ENCODE results near the gene RPS18. TPM values are rescaled to one million over a fixed set of nuclear protein-coding genes. Genes with fewer than 3 reads are reported as not detected.

Gene RPS18
- total and polyA plus RNA-seq, 2 donors (not counting 1 experiment from before 2014, with no cell fraction given): 4,034 to 4,995 TPM

- Histone ChIP-seq H3K27me3 (ENCODE audit: control insufficient read depth, insufficient read depth, low read length) (peaks cover 22% of the 10 kb centered on the region), H3K79me2 (ENCODE audit: control insufficient read depth, insufficient read depth, low read length) (no peaks in the 10 kb centered on the region), H3K9ac (ENCODE audit: insufficient read depth, low read length) (no peak overlapping the region), H3K36me3 (ENCODE audit: control insufficient read depth, insufficient read depth, low read length) (no peaks in the 10 kb centered on the region), H3K4me1 (ENCODE audit: control insufficient read depth, extremely low read depth, insufficient read depth, low read length) (no peaks in the 10 kb centered on the region), H3K4me2 (ENCODE audit: extremely low read depth, insufficient read depth, low read length) (no peak overlapping the region), H3K4me3 (replicated peaks in 1 of 4; ENCODE audit: control extremely low read depth in 1 of 4, insufficient read depth in 1 of 4, low read depth in 3 of 4, low read length in 4 of 4) (no peak overlapping the region), H3K27ac (ENCODE audit: insufficient read depth, low read length) (no peak overlapping the region), H2AFZ (ENCODE audit: low read length) (no peak overlapping the region), H4K20me1 (ENCODE audit: control insufficient read depth, extremely low read depth, insufficient read depth, low read length) (no peaks in the 10 kb centered on the region), H3K9me3 (ENCODE audit: control insufficient read depth, insufficient read depth, low read depth, low read length) (no peaks in the 10 kb centered on the region)
- DNase-seq (ENCODE audit: low read depth in 2 of 2): no peak
- TF ChIP-seq CTCF (conservative IDR thresholded peaks at IDR 0.05 in 1 of 2, IDR thresholded peaks at IDR 0.05 in 1 of 2; ENCODE audit: low read depth in 1 of 2, low read length in 2 of 2) (no peak), EZH2 (IDR thresholded peaks at IDR 0.05; ENCODE audit: low read length, missing control alignments) (no peak)
Observed at GRCh38 chr6:33236328-33236727, 35.5 kb upstream of the RPS18 start.

DNA sequence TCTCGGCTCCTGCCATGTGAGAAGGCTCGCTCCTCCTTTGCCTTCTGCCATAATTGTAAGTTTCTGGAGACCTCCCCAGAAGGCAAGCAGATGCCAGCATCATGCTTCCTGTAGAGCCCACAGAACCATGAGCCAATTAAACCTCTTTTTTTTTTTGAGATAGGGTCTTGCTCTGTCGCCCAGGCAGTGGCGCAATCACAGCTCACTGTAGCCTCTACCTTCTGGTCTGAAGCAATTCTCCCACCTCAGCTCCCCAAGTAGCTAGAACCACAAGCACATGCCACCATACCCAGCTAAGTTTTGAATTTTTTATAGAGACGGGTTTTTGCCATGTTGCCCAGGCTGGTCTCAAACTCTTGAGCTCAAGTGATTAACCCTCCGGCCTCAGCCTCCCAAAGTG, 35.0 kb upstream of the RPS18 start:
- H4K20me1 ChIP-seq (ENCODE audit: control insufficient read depth, extremely low read depth, insufficient read depth, low read length): no peaks in the 10 kb centered on the region

DNA sequence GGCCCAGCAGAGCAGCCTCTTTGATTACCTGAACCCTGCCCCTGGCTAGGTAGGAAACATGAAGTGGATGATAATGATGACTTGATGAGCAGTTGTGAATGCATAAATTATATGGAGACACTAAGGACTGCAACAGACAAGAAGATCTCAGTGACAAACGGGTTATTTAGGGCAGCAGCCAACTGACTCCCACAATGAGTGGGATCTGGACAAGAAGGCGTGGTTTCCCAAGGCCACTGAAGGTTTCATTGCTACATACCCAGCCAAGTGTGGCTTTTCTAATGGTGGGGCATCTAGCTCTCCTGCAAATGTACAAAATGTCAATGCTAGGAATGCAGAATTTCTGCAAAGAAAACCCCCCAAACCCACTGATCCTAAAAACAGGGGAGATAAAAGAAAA, 34.1 kb upstream of the RPS18 start:
- H3K36me3 ChIP-seq (ENCODE audit: control insufficient read depth, insufficient read depth, low read length): no peaks in the 10 kb centered on the region
- peaks cover 17% of the 10 kb centered on the region for H3K27me3 ChIP-seq (ENCODE audit: control insufficient read depth, insufficient read depth, low read length)
- DNase-seq (ENCODE audit: low read depth in 2 of 2): no peak
- no peak overlapping the region for H2AFZ ChIP-seq (ENCODE audit: low read length)
- no peak overlapping the region for H3K9ac ChIP-seq (ENCODE audit: insufficient read depth, low read length)
- no peak overlapping the region for H3K27ac ChIP-seq (ENCODE audit: insufficient read depth, low read length)
- H4K20me1 ChIP-seq (ENCODE audit: control insufficient read depth, extremely low read depth, insufficient read depth, low read length): no peaks in the 10 kb centered on the region
- no peaks in the 10 kb centered on the region for H3K4me1 ChIP-seq (ENCODE audit: control insufficient read depth, extremely low read depth, insufficient read depth, low read length)
- no peak overlapping the region for H3K4me2 ChIP-seq (ENCODE audit: extremely low read depth, insufficient read depth, low read length)
- no peaks in the 10 kb centered on the region for H3K79me2 ChIP-seq (ENCODE audit: control insufficient read depth, insufficient read depth, low read length)
- no peak overlapping the region for H3K4me3 ChIP-seq (replicated peaks in 1 of 4; ENCODE audit: control extremely low read depth in 1 of 4, insufficient read depth in 1 of 4, low read depth in 3 of 4, low read length in 4 of 4)
- no peak for TF ChIP-seq CTCF (conservative IDR thresholded peaks at IDR 0.05 in 1 of 2, IDR thresholded peaks at IDR 0.05 in 1 of 2; ENCODE audit: low read depth in 1 of 2, low read length in 2 of 2)
- no peaks in the 10 kb centered on the region for H3K9me3 ChIP-seq (ENCODE audit: control insufficient read depth, insufficient read depth, low read depth, low read length)

More for the DNA sequence above, 35.0 kb upstream of the RPS18 start:
- no peak overlapping the region for H3K27ac ChIP-seq (ENCODE audit: insufficient read depth, low read length)
- H3K4me1 ChIP-seq (ENCODE audit: control insufficient read depth, extremely low read depth, insufficient read depth, low read length): no peaks in the 10 kb centered on the region
- H3K27me3 ChIP-seq (ENCODE audit: control insufficient read depth, insufficient read depth, low read length): peaks cover 21% of the 10 kb centered on the region
- H3K4me3 ChIP-seq (replicated peaks in 1 of 4; ENCODE audit: control extremely low read depth in 1 of 4, insufficient read depth in 1 of 4, low read depth in 3 of 4, low read length in 4 of 4): no peak overlapping the region
- H2AFZ ChIP-seq (ENCODE audit: low read length): no peak overlapping the region
- no peak for DNase-seq (ENCODE audit: low read depth in 2 of 2)
- TF ChIP-seq CTCF (conservative IDR thresholded peaks at IDR 0.05 in 1 of 2, IDR thresholded peaks at IDR 0.05 in 1 of 2; ENCODE audit: low read depth in 1 of 2, low read length in 2 of 2): no peak
- no peak for TF ChIP-seq EZH2 (IDR thresholded peaks at IDR 0.05; ENCODE audit: low read length, missing control alignments)
- no peaks in the 10 kb centered on the region for H3K79me2 ChIP-seq (ENCODE audit: control insufficient read depth, insufficient read depth, low read length)
- no peak overlapping the region for H3K9ac ChIP-seq (ENCODE audit: insufficient read depth, low read length)
- H3K36me3 ChIP-seq (ENCODE audit: control insufficient read depth, insufficient read depth, low read length): no peaks in the 10 kb centered on the region
- no peak overlapping the region for H3K4me2 ChIP-seq (ENCODE audit: extremely low read depth, insufficient read depth, low read length)
- H3K9me3 ChIP-seq (ENCODE audit: control insufficient read depth, insufficient read depth, low read depth, low read length): no peaks in the 10 kb centered on the region

Data from fibroblast of lung (primary cell).